Neural progenitor cell (in vitro differentiated cells): ENCODE results near the gene TPGS1. TPM values are rescaled to one million over a fixed set of nuclear protein-coding genes. Genes with fewer than 3 reads are reported as not detected.

ENCODE experiments used
- DNase-seq: peaks from one replicate; pipeline ENCODE4 v3.0.0-alpha.2; 2016; ENCODE audit warnings: low spot score
- H2AFZ ChIP-seq: fragments of 200-600 bp; sonication (generic); replicated peaks from 2 replicates; pipeline ENCODE4 v1.6.1; 2016; ENCODE audit warnings: antibody characterized with exemption
- H3F3A ChIP-seq: fragments of 200-600 bp; sonication (generic); 2 replicates; pipeline ENCODE4 v1.6.1; 2016; ENCODE audit warnings: antibody characterized with exemption, low read depth
- H3K27ac ChIP-seq: fragments of 200-600 bp; sonication (generic); 2 replicates; pipeline ENCODE4 v1.5.1; 2016; ENCODE audit warnings: mild to moderate bottlenecking
- H3K27me3 ChIP-seq: fragments of 200-600 bp; sonication (generic); 2 replicates; pipeline ENCODE4 v1.6.1; 2016; ENCODE audit warnings: mild to moderate bottlenecking, moderate library complexity
- H3K36me3 ChIP-seq: fragments of 200-600 bp; sonication (generic); 2 replicates; pipeline ENCODE4 v1.5.1; 2016
- H3K4me1 ChIP-seq: fragments of 200-600 bp; sonication (generic); 2 replicates; pipeline ENCODE4 v1.6.1; 2016; ENCODE audit warnings: mixed run types
- H3K4me2 ChIP-seq: fragments of 200-600 bp; sonication (generic); 2 replicates; pipeline ENCODE4 v1.6.1; 2016
- H3K4me3 ChIP-seq: fragments of 200-600 bp; sonication (generic); 2 replicates; pipeline ENCODE4 v1.5.1; 2016
- H3K79me2 ChIP-seq: fragments of 200-600 bp; sonication (generic); 2 replicates; pipeline ENCODE4 v1.6.1; 2016; ENCODE audit warnings: low read depth
- H3K9ac ChIP-seq: fragments of 200-600 bp; sonication (generic); 2 replicates; pipeline ENCODE4 v1.6.1; 2016
- H3K9me3 ChIP-seq: fragments of 200-600 bp; sonication (generic); 2 replicates; pipeline ENCODE4 v1.5.1; 2016; ENCODE audit warnings: low read depth
- H4K20me1 ChIP-seq: fragments of 200-600 bp; sonication (generic); 2 replicates; pipeline ENCODE4 v1.6.1; 2016; ENCODE audit warnings: low read depth
- H3K27ac Mint-ChIP-seq: 3 replicates; pipeline ENCODE4 v1.8.0; 2021; ENCODE audit warnings: mixed read lengths
- H3K27me3 Mint-ChIP-seq: 2 replicates; pipeline ENCODE4 v1.8.0; 2022; ENCODE audit warnings: low read depth, mild to moderate bottlenecking, inconsistent platforms, moderate library complexity, mixed read lengths; ENCODE audit not compliant: insufficient read depth
- H3K36me3 Mint-ChIP-seq: 3 replicates; pipeline ENCODE4 v1.8.0; 2021; ENCODE audit warnings: mixed read lengths
- H3K4me1 Mint-ChIP-seq: 3 replicates; pipeline ENCODE4 v1.8.0; 2021; ENCODE audit warnings: mixed read lengths
- H3K4me3 Mint-ChIP-seq: 3 replicates; pipeline ENCODE4 v1.8.0; 2021; ENCODE audit warnings: mild to moderate bottlenecking, moderate library complexity, mixed read lengths
- H3K9me3 Mint-ChIP-seq: 3 replicates; pipeline ENCODE4 v1.8.0; 2020; ENCODE audit warnings: mixed read lengths
- CTCF ChIP-seq: fragments of 200-600 bp; sonication (generic); IDR thresholded peaks from 2 replicates; pipeline ENCODE4 v1.5.1; 2017; ENCODE audit warnings: antibody characterized with exemption, mild to moderate bottlenecking
- EZH2 ChIP-seq: fragments of 200-600 bp; sonication (generic); IDR thresholded peaks from 2 replicates; pipeline ENCODE4 v1.6.1; 2017; ENCODE audit warnings: antibody characterized with exemption, mild to moderate bottlenecking, moderate library complexity
- EZH2phosphoT487 ChIP-seq: fragments of 200-600 bp; sonication (generic); IDR thresholded peaks from 2 replicates; pipeline ENCODE4 v1.6.1; 2017; ENCODE audit warnings: antibody characterized with exemption
- total RNA-seq: library from RNA; depleted of rRNA; stranded (reverse); fragments of >200 nt; gene quantifications from 2 replicates; pipeline ENCODE4 v1.2.3, GENCODE V29; 2015; ENCODE audit warnings: low replicate concordance

TPGS1 gene
- total RNA-seq, 1 donor from 2014 or later = 9.4 TPM

- TF ChIP-seq CTCF = no peak
- TF ChIP-seq EZH2phosphoT487 = peak; percentile 74
- H4K20me1 ChIP-seq = peaks cover 18% of the 10 kb centered on the region
- peaks cover 20% of the 10 kb centered on the region for H3F3A ChIP-seq
- no peaks in the 10 kb centered on the region for H3K9me3 ChIP-seq
- DNase-seq = no peak
- Mint-ChIP-seq H3K27ac (no peak overlapping the region), H3K27me3 (peaks cover 27% of the 10 kb centered on the region), H3K9me3 (peaks cover 8% of the 10 kb centered on the region), H3K4me1 (peaks cover 10% of the 10 kb centered on the region), H3K36me3 (peaks cover 7% of the 10 kb centered on the region), H3K4me3 (no peak overlapping the region)
- no peak overlapping the region for H3K9ac ChIP-seq
- no peak overlapping the region for H3K27ac ChIP-seq
- H3K4me3 ChIP-seq = peak overlapping the region; percentile 24
- H3K4me2 ChIP-seq = peak overlapping the region; percentile 69
- H2AFZ ChIP-seq = no peak overlapping the region
- H3K4me1 ChIP-seq = no peaks in the 10 kb centered on the region
- H3K36me3 ChIP-seq = no peaks in the 10 kb centered on the region
- H3K27me3 ChIP-seq = peaks cover 59% of the 10 kb centered on the region
- no peaks in the 10 kb centered on the region for H3K79me2 ChIP-seq
These were observed 9.8 kb upstream of the TPGS1 start for GRCh38 chr19:497491-497868.

- Mint-ChIP-seq H3K4me1 (peaks cover 13% of the 10 kb centered on the region), H3K27ac (no peak overlapping the region), H3K36me3 (peaks cover 7% of the 10 kb centered on the region), H3K27me3 (peaks cover 27% of the 10 kb centered on the region), H3K9me3 (peaks cover 6% of the 10 kb centered on the region), H3K4me3 (peak overlapping the region; percentile 60)
- H3K27me3 ChIP-seq = peaks cover 63% of the 10 kb centered on the region
- no peak overlapping the region for H2AFZ ChIP-seq
- H3K4me3 ChIP-seq = peak overlapping the region; percentile 24
- no peaks in the 10 kb centered on the region for H3K79me2 ChIP-seq
- H3K4me1 ChIP-seq = no peaks in the 10 kb centered on the region
- H3K9me3 ChIP-seq = no peaks in the 10 kb centered on the region
- peak overlapping the region; percentile 69 for H3K4me2 ChIP-seq
- DNase-seq = no peak
- H3K9ac ChIP-seq = no peak overlapping the region
- no peak overlapping the region for H3K27ac ChIP-seq
- H3F3A ChIP-seq = peaks cover 20% of the 10 kb centered on the region
- H4K20me1 ChIP-seq = peaks cover 18% of the 10 kb centered on the region
- TF ChIP-seq EZH2phosphoT487 (peak; percentile 83), CTCF (no peak), EZH2 (peak; percentile 85)
- no peaks in the 10 kb centered on the region for H3K36me3 ChIP-seq
These were observed 9.3 kb upstream of the TPGS1 start for GRCh38 chr19:497869-498510.

GRCh38 chr19:498511-498891, 8.8 kb upstream of the TPGS1 start:
- H2AFZ ChIP-seq = no peak overlapping the region
- no peaks in the 10 kb centered on the region for H3K36me3 ChIP-seq
- peaks cover 12% of the 10 kb centered on the region for H3K4me1 Mint-ChIP-seq
- no peak for TF ChIP-seq CTCF
- no peak for TF ChIP-seq EZH2
- no peak for TF ChIP-seq EZH2phosphoT487
- peaks cover 20% of the 10 kb centered on the region for H3F3A ChIP-seq
- H3K9me3 ChIP-seq = no peaks in the 10 kb centered on the region
- no peak overlapping the region for H3K4me2 ChIP-seq
- no peak overlapping the region for H3K9ac ChIP-seq
- H4K20me1 ChIP-seq = peaks cover 18% of the 10 kb centered on the region
- peaks cover 63% of the 10 kb centered on the region for H3K27me3 ChIP-seq
- DNase-seq = no peak
- H3K36me3 Mint-ChIP-seq = peaks cover 7% of the 10 kb centered on the region
- H3K27ac ChIP-seq = no peak overlapping the region
- H3K9me3 Mint-ChIP-seq = peaks cover 5% of the 10 kb centered on the region
- peaks cover 27% of the 10 kb centered on the region for H3K27me3 Mint-ChIP-seq
- no peaks in the 10 kb centered on the region for H3K4me1 ChIP-seq
- no peak overlapping the region for H3K27ac Mint-ChIP-seq
- H3K4me3 Mint-ChIP-seq = peak overlapping the region; percentile 60
- no peaks in the 10 kb centered on the region for H3K79me2 ChIP-seq
- H3K4me3 ChIP-seq = no peak overlapping the region
